Esophagus squamous epithelium (tissue), 5 donors: ENCODE measurements around the gene OR2F1. TPM values are rescaled to one million over a fixed set of nuclear protein-coding genes. Genes with fewer than 3 reads are reported as not detected.
"Not testable (repeated sequence)": the region's sequence is repeated elsewhere in the genome, so short reads cannot be mapped to it uniquely, and the experiment has no call there.

ENCODE experiments used
- DNase-seq: peaks from one replicate; lab custom pipeline; 2025; lab: John Stamatoyannopoulos, UW
- H3K27ac ChIP-seq, 4 donors: fragments of 200-600 bp; sonication (generic); one replicate each; pipeline ENCODE4 v1.5.1; 2016 to 2019; ENCODE audit warnings: mild to moderate bottlenecking in 1 of 4
- H3K27me3 ChIP-seq, 4 donors: fragments of 200-600 bp; sonication (generic); 1 replicate in 3 of 4; 2 replicates in 1 of 4; pipeline versions ENCODE4 v1.5.1 to v1.6.0; 2017 to 2021; ENCODE audit warnings: antibody characterized with exemption in 1 of 4
- H3K36me3 ChIP-seq, 3 donors: fragments of 200-600 bp; sonication (generic); one replicate each; pipeline ENCODE4 v1.5.1; 2016 to 2019
- H3K4me1 ChIP-seq, 3 donors: fragments of 200-600 bp; sonication (generic); one replicate each; pipeline ENCODE4 v1.5.1; 2017 to 2019
- H3K4me3 ChIP-seq, 4 donors: fragments of 200-600 bp; sonication (generic); 1 replicate in 3 of 4; 2 replicates in 1 of 4; pipeline ENCODE4 v1.5.1; 2016 to 2019; ENCODE audit warnings: mild to moderate bottlenecking in 2 of 4, moderate library complexity in 1 of 4
- H3K9me3 ChIP-seq, 3 donors: fragments of 200-600 bp; sonication (generic); one replicate each; pipeline ENCODE4 v1.5.1; 2016 to 2019
- POLR2A ChIP-seq, 4 donors: fragments of 450-650 bp; IDR thresholded peaks; one replicate each; pipeline ENCODE4 v1.6.1; 2017; ENCODE audit warnings: antibody characterized with exemption in 4 of 4, mild to moderate bottlenecking in 4 of 4, moderate library complexity in 3 of 4
- WGBS, 2 donors: methylation state at CpG; one replicate each; pipeline ENCODE4 v1.1.5; 2018; 5-methylcytosine and 5-hydroxymethylcytosine counted together
- intact Hi-C: fragments of 100-400 bp; cut with DNase I; formaldehyde crosslinking; loops from one replicate; pipeline ENCODE4 v1.15.0; 2022
- total RNA-seq, 4 donors: library from RNA; depleted of rRNA; stranded (reverse); fragments of >200 nt; gene quantifications; one replicate each; pipeline ENCODE4 v1.1.0, GENCODE V29; 2016
- TF ChIP-seq, protein P1 (sequence below), 6 experiments: fragments of 450-650 bp in 4 of 6; fragments of 200-600 bp in 2 of 6; sonication (generic) in 2 of 6; IDR thresholded peaks; one replicate each; pipeline ENCODE4 v1.5.1; 2016 to 2019; ENCODE audit warnings: antibody characterized with exemption in 6 of 6, mild to moderate bottlenecking in 4 of 6, moderate library complexity in 4 of 6
- donor health status: DM: yes; HTN: yes; CAD: no.

The OR2F1 gene
- total RNA-seq, 4 donors from 2014 or later: not detected

GRCh38 chr7:144004703-144005102, 50.1 kb downstream of the OR2F1 start:
- no peak for DNase-seq
- Histone ChIP-seq H3K4me1 (no peaks in the 10 kb centered on the region), H3K4me3 (no peak overlapping the region), H3K27ac (no peak overlapping the region), H3K9me3 (no peaks in the 10 kb centered on the region), H3K36me3 (no peaks in the 10 kb centered on the region), H3K27me3 (no peaks in the 10 kb centered on the region)
- TF ChIP-seq, protein P1, sequence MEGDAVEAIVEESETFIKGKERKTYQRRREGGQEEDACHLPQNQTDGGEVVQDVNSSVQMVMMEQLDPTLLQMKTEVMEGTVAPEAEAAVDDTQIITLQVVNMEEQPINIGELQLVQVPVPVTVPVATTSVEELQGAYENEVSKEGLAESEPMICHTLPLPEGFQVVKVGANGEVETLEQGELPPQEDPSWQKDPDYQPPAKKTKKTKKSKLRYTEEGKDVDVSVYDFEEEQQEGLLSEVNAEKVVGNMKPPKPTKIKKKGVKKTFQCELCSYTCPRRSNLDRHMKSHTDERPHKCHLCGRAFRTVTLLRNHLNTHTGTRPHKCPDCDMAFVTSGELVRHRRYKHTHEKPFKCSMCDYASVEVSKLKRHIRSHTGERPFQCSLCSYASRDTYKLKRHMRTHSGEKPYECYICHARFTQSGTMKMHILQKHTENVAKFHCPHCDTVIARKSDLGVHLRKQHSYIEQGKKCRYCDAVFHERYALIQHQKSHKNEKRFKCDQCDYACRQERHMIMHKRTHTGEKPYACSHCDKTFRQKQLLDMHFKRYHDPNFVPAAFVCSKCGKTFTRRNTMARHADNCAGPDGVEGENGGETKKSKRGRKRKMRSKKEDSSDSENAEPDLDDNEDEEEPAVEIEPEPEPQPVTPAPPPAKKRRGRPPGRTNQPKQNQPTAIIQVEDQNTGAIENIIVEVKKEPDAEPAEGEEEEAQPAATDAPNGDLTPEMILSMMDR (IDR thresholded peaks at IDR 0.05): no peak
- no peak for TF ChIP-seq POLR2A (IDR thresholded peaks at IDR 0.05)
- 61 to 68% methylated on average over 5 of the region's 5 CpGs for WGBS, 2 donors
- intact Hi-C loops: no loop called here

DNA sequence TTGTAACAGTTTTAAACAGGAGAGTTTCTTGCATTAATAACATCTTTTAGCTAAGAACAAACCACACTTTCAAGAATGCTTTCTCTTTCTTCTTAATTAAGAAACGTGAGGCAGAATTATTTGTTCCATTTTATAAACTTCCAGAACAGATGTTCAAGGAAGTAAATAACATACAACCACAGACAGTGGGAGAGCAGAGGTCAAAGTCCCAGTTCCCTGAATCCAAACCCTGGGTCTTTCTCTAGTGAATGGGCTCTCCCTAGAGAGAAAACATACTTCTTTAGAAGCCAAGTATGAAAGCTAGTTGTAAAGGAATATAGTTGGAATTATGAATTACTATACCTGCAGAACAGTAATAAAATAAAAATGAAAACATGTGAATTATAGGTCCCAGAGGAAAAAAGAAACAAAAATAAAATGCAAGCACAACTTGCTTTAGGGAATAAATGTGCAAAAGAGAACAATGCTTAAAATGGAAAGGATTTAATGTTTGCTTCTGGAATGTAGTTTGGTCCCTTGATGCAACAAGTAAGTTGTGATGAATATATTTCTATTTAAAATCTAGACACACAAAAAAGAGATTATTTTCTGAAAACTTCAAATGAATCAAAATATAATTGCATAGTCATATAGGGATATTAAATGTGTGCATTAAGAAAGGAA, 51.5 kb downstream of the OR2F1 start:
- no peak for DNase-seq
- H3K4me3 ChIP-seq: no peak overlapping the region
- no peak overlapping the region for H3K27ac ChIP-seq
- H3K4me1 ChIP-seq: no peaks in the 10 kb centered on the region
- H3K27me3 ChIP-seq: no peaks in the 10 kb centered on the region
- WGBS, 2 donors: 5 to 36% methylated on average over 1 of the region's 1 CpG
- TF ChIP-seq POLR2A (IDR thresholded peaks at IDR 0.05): no peak
- TF ChIP-seq, protein P1 (IDR thresholded peaks at IDR 0.05): no peak
- no peaks in the 10 kb centered on the region for H3K36me3 ChIP-seq
- intact Hi-C loops: no loop called here
- no peaks in the 10 kb centered on the region for H3K9me3 ChIP-seq

GRCh38 chr7:144006692-144007042, 52.0 kb downstream of the OR2F1 start:
- no peaks in the 10 kb centered on the region for H3K36me3 ChIP-seq
- TF ChIP-seq, protein P1 (IDR thresholded peaks at IDR 0.05): no peak
- no peak for TF ChIP-seq POLR2A (IDR thresholded peaks at IDR 0.05)
- H3K4me3 ChIP-seq: no peak overlapping the region
- intact Hi-C loops: no loop called here
- DNase-seq: no peak
- 88 to 94% methylated on average over 1 of the region's 1 CpG for WGBS, 2 donors
- H3K27ac ChIP-seq: no peak overlapping the region
- H3K9me3 ChIP-seq: no peaks in the 10 kb centered on the region
- H3K4me1 ChIP-seq: no peaks in the 10 kb centered on the region
- H3K27me3 ChIP-seq: no peaks in the 10 kb centered on the region

GRCh38 chr7:144009361-144009760, 54.7 kb downstream of the OR2F1 start:
- DNase-seq: no peak
- Histone ChIP-seq H3K27me3 (no peaks in the 10 kb centered on the region), H3K9me3 (no peaks in the 10 kb centered on the region), H3K27ac (no peak overlapping the region), H3K4me1 (no peaks in the 10 kb centered on the region), H3K4me3 (no peak overlapping the region), H3K36me3 (no peaks in the 10 kb centered on the region)
- intact Hi-C loops: no loop called here
- no peak for TF ChIP-seq POLR2A (IDR thresholded peaks at IDR 0.05)
- TF ChIP-seq, protein P1 (IDR thresholded peaks at IDR 0.05): no peak
- WGBS, 2 donors: 17 to 71% methylated on average over 1 to 2 of the region's 2 CpGs

DNA sequence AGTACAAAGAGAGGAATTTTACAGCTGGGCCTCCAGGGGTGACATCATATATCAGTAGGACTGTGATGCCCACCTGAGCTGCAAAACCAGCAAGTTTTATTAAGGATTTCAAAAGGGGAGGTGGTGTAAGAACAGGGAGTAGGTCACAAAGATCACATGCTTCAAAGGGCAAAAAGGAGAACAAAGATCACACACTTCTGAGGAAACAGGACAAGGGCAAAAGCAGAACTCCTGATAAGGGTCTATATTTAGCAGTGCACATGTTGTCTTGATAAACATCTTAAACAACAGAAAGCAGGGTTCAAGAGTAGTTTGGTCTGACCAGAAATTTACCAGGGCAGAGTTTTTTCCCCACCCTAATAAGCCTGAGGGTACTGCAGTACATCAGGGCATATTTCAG, 55.4 kb downstream of the OR2F1 start:
- H3K4me3 ChIP-seq: not testable (repeated sequence)

GRCh38 chr7:144010821-144011220, 56.2 kb downstream of the OR2F1 start:
- H3K9me3 ChIP-seq, H3K27ac ChIP-seq, H3K27me3 ChIP-seq, H3K4me3 ChIP-seq, DNase-seq, intact Hi-C loops, H3K36me3 ChIP-seq, H3K4me1 ChIP-seq: not testable (repeated sequence)
- 70 to 80% methylated on average over 1 of the region's 1 CpG for WGBS, 2 donors

More for the DNA sequence above, 55.4 kb downstream of the OR2F1 start:
- H3K4me1 ChIP-seq, H3K9me3 ChIP-seq, intact Hi-C loops, H3K36me3 ChIP-seq, H3K27me3 ChIP-seq, DNase-seq, H3K27ac ChIP-seq: not testable (repeated sequence)
